ENCODE data around the gene ARF6.

GRCh38 chr14:49881350-49882001 lies 11.4 kb upstream of the ARF6 start:
- TF ChIP-seq, protein P1, sequence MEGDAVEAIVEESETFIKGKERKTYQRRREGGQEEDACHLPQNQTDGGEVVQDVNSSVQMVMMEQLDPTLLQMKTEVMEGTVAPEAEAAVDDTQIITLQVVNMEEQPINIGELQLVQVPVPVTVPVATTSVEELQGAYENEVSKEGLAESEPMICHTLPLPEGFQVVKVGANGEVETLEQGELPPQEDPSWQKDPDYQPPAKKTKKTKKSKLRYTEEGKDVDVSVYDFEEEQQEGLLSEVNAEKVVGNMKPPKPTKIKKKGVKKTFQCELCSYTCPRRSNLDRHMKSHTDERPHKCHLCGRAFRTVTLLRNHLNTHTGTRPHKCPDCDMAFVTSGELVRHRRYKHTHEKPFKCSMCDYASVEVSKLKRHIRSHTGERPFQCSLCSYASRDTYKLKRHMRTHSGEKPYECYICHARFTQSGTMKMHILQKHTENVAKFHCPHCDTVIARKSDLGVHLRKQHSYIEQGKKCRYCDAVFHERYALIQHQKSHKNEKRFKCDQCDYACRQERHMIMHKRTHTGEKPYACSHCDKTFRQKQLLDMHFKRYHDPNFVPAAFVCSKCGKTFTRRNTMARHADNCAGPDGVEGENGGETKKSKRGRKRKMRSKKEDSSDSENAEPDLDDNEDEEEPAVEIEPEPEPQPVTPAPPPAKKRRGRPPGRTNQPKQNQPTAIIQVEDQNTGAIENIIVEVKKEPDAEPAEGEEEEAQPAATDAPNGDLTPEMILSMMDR (conservative IDR thresholded peaks at IDR 0.05 in 1 of 2, IDR thresholded peaks at IDR 0.05 in 1 of 2; ENCODE audit: low read depth in 1 of 2, low read length in 2 of 2) = no peak
- TF ChIP-seq EZH2 (IDR thresholded peaks at IDR 0.05; ENCODE audit: low read length, missing control alignments) = no peak
